LNCaP clone FGC (cell line): ENCODE data around the gene SHROOM3.

Experiments used
- DNase-seq: peaks from one replicate; pipeline ENCODE4 v3.0.0-alpha.2; 2011; ENCODE audit warnings: low read depth
- H3K4me3 ChIP-seq: 2 replicates; pipeline ENCODE4 v1.5.1; 2011; ENCODE audit warnings: mild to moderate bottlenecking, low read depth, low read length, control low read depth
- CTCF ChIP-seq: IDR thresholded peaks from 2 replicates; pipeline ENCODE4 v1.5.1; 2012; ENCODE audit warnings: mild to moderate bottlenecking; ENCODE audit not compliant: control insufficient read depth, insufficient read depth; ENCODE audit errors: extremely low read depth

The SHROOM3 gene

GRCh38 chr4:76535603-76536372, 100.8 kb downstream of the SHROOM3 start:
- no peak for DNase-seq
- H3K4me3 ChIP-seq, result no peak overlapping the region
- TF ChIP-seq CTCF, result no peak

- no peak overlapping the region for H3K4me3 ChIP-seq
- DNase-seq, result no peak
- no peak for TF ChIP-seq CTCF
Observed at GRCh38 chr4:76536373-76536689, 101.3 kb downstream of the SHROOM3 start.

- DNase-seq, result no peak
- no peak for TF ChIP-seq CTCF
- H3K4me3 ChIP-seq, result no peak overlapping the region
Observed at GRCh38 chr4:76538296-76538695, 103.3 kb downstream of the SHROOM3 start.

- DNase-seq, result no peak
- no peak overlapping the region for H3K4me3 ChIP-seq
- TF ChIP-seq CTCF, result no peak
Observed at GRCh38 chr4:76539979-76540378, 105.0 kb downstream of the SHROOM3 start.

- no peak for DNase-seq
- TF ChIP-seq CTCF, result no peak
- H3K4me3 ChIP-seq, result no peak overlapping the region
Observed at GRCh38 chr4:76540486-76540885, 105.5 kb downstream of the SHROOM3 start.

- no peak overlapping the region for H3K4me3 ChIP-seq
- no peak for DNase-seq
- no peak for TF ChIP-seq CTCF
Observed at GRCh38 chr4:76543378-76543777, 108.3 kb downstream of the SHROOM3 start.

- DNase-seq, result no peak
- TF ChIP-seq CTCF, result no peak
- no peak overlapping the region for H3K4me3 ChIP-seq
Observed at GRCh38 chr4:76544725-76545124, 109.7 kb downstream of the SHROOM3 start.
